OCI-LY1 (cell line): ENCODE measurements around the gene APCDD1.

ENCODE experiments used
- EZH2 ChIP-seq: fragments of 200-600 bp; sonication (generic), shearing (Covaris generic); IDR thresholded peaks from 2 replicates; pipeline ENCODE4 v1.8.0; 2017; ENCODE audit warnings: borderline replicate concordance, mixed run types, mild to moderate bottlenecking, antibody characterized with exemption, low read length, moderate library complexity, mixed read lengths
- TF ChIP-seq, protein P1 (sequence below): fragments of 200-600 bp; sonication (generic), shearing (Covaris generic); IDR thresholded peaks from 2 replicates; pipeline ENCODE4 v1.5.1; 2017; ENCODE audit warnings: mild to moderate bottlenecking, antibody characterized with exemption, low read length, moderate library complexity, mixed read lengths

DNA sequence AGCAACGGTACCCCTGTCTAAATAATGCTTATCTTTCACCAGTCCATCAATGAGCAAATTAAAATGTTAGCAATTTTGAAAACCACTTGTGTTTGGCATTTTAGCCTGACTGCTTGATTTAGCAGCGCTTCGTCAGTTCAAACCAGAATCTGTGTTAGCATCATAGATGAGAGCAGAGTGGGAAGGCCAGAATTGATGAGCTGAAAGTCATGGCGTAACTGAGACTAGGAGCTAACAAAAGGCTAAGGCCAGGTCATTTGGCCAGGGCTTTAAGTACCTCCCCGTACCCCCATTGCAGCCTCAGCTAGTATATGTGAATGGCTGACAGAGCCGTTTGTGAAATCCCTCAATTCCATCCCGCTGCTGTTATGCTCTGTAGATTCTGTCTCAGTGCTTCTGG, 16.0 kb downstream of the APCDD1 start:
- TF ChIP-seq, protein P1, sequence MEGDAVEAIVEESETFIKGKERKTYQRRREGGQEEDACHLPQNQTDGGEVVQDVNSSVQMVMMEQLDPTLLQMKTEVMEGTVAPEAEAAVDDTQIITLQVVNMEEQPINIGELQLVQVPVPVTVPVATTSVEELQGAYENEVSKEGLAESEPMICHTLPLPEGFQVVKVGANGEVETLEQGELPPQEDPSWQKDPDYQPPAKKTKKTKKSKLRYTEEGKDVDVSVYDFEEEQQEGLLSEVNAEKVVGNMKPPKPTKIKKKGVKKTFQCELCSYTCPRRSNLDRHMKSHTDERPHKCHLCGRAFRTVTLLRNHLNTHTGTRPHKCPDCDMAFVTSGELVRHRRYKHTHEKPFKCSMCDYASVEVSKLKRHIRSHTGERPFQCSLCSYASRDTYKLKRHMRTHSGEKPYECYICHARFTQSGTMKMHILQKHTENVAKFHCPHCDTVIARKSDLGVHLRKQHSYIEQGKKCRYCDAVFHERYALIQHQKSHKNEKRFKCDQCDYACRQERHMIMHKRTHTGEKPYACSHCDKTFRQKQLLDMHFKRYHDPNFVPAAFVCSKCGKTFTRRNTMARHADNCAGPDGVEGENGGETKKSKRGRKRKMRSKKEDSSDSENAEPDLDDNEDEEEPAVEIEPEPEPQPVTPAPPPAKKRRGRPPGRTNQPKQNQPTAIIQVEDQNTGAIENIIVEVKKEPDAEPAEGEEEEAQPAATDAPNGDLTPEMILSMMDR: no peak
- TF ChIP-seq EZH2: no peak
